ENCODE measurements around the gene TMEM63A. TPM values are rescaled to one million over a fixed set of nuclear protein-coding genes. Genes with fewer than 3 reads are reported as not detected.
"Not testable (repeated sequence)": the region's sequence is repeated elsewhere in the genome, so short reads cannot be mapped to it uniquely, and the experiment has no call there.

TMEM63A gene
- total RNA-seq (100 to 1,000 TPM; 189 to 611 (median 383) TPM), polyA plus RNA-seq (10 to 100 TPM; 55.0 to 85.3 TPM), total RNA-seq (539 reads per million, percentile 98 among the genes with 10 or more reads in this experiment)

DNA sequence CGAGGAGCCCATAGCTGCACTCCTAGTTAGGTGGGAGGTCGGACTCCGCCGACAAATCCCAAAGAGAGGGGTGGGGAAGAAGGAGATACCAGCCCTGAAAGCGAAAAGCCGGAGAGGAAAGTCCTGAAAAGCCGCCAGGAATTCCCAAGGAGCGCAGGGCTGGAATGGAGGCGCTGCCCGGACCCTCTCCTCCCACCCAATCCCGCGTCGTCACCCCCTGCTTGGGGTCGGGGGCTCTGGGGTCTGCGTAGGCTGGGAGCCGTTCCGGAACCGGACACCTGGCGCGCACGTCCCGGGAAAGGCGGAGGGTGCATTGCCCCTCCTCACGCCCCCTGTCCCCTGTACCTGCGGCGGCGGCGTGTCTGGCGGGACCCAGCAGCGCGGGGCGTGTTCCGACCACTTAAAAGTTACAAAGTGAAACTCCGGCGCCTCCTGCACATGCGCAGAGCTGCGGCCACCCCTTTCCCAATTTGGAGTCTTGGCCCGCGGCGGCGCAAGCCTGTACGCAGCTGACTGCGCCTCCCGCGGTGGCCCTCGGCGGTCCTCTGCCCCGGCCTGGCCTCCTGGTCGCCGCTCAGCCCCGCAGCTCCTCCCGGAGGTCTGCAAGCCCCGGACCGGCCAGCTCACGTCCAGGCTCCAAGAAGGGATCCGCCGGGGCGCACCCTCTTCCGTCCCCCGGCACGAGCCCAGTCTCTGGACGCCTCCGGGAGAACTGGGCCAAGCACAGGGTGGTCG is at the start of gene TMEM63A:
Gene TMEM63A (minus strand): TSS at position 422 of the 735 bp plus-strand sequence. CDS start 4,800 bp downstream, outside the sequence.
- ATAC-seq (peak; percentile 84), DNase-seq (peak; percentile 83 to 89 (median 87))
- Mint-ChIP-seq H3K9me3 (peaks cover 0 to 3% (median 0%) of the 10 kb centered on the region in 11 donors), H3K4me3 (peak within 1 kb of the TSS; percentile 89 to 99 (median 97)), H3K4me1 (peaks cover 37 to 51% (median 48%) of the 10 kb centered on the region in 7 donors), H3K36me3 (peaks cover 6 to 32% (median 9%) of the 10 kb centered on the region in 5 donors), H3K27ac (peak within 1 kb of the TSS; percentile 91 to 98 (median 96)), H3K27me3 (peaks cover 0 to 21% (median 0%) of the 10 kb centered on the region in 5 donors)
- H3K4me3 ChIP-seq (ENCODE audit: low read length): peak within 1 kb of the TSS; percentile 80
- H3K27me3 ChIP-seq (ENCODE audit: control insufficient read depth in 2 of 2, insufficient read depth in 2 of 2, low read length in 2 of 2): no peaks in the 10 kb centered on the region
- H3K36me3 ChIP-seq (ENCODE audit: control insufficient read depth in 2 of 3, insufficient read depth in 3 of 3, low read length in 3 of 3): peaks cover 1 to 28% (median 4%) of the 10 kb centered on the region in 3 experiments
- H3K4me1 ChIP-seq (ENCODE audit: control insufficient read depth in 2 of 2, insufficient read depth in 2 of 2, low read length in 2 of 2): peaks cover 41% of the 10 kb centered on the region in 2 donors
- ChIA-PET POLR2A (interaction anchor here (0.6 to 14.9 kb wide), 25 partner anchors 9 to 460 kb away, joined by 3 to 396 read pairs (median 9); partner anchors contain the start of genes H3-3A, LEFTY1, PYCR2 and SDE2), CTCF (interaction anchor here (1.2 to 5.0 kb wide), 6 partner anchors 14 to 104 kb away, joined by 3 to 48 read pairs (median 8); partner anchors contain the start of gene SRP9)
- H3K27ac ChIP-seq (ENCODE audit: low read depth, low read length): peak within 1 kb of the TSS; percentile 90
- intact Hi-C loops (cut with micrococcal nuclease): loop anchor here (1.0 to 5.0 kb wide), 14 partner anchors 15 to 525 kb away; partner anchors contain the start of genes PYCR2 (in 2 of the 2), SDE2 (in 2 of the 2), SRP9 (in 2 of the 2) and H3-3A (in 1 of the 2)
- no peaks in the 10 kb centered on the region for H3K9me3 ChIP-seq (ENCODE audit: control insufficient read depth in 2 of 3, low read length in 3 of 3)

DNA sequence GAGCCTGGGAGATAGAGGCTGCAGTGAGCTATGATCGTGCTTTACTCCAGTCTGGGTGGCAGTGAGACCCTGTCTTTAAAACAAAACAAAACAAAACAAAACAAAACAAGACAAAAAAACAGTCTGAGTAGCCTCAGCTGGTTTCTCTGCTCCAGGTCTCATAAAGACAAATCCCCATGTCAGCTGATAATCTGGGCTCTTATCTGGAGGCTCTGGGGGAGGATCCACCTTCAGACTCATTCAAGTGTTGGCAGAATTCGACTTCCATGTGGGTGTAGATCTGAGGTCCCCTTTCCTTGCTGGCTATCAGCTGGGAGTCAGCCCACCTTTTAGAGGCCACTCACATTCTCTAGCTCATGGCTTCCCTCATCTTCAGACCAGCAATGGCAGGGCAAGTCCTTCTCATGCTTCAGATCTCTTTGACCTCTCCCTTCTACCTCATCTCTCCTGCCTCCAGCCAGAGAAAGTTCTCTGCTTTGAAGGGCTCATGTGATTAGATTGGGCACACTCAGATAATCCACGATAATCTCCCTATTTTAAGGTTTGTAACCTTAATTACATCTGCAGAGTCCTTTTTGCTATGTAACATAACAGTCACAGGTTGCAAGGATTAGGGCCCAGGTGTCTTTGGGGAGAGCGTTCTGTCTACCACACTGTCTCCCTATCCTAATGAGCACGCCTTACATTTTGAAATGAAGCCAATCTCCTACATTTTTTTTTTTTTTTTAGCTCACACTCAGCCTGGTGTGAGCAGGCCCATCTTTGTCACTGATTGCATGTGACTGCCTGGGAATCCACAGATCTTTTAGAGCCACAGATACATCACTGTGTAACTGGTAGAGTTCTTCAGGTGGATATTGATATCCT is 49.3 kb upstream of the TMEM63A start:
- peak overlapping the region; percentile 15 for H3K27ac ChIP-seq (ENCODE audit: low read depth, low read length)
- POLR2A ChIA-PET: interaction anchor here (0.5 to 1.5 kb wide), 7 partner anchors 9 to 336 kb away, joined by 3 to 8 read pairs (median 3); partner anchors contain the start of gene LEFTY2
- ATAC-seq (no peak), DNase-seq (no peak)
- H3K27me3 Mint-ChIP-seq: no peaks in the 10 kb centered on the region
- H3K9me3 Mint-ChIP-seq: no peaks in the 10 kb centered on the region
- no peaks in the 10 kb centered on the region for H3K36me3 Mint-ChIP-seq
- H3K9me3 ChIP-seq (ENCODE audit: control insufficient read depth in 2 of 3, low read length in 3 of 3): no peaks in the 10 kb centered on the region
- no peaks in the 10 kb centered on the region for H3K27me3 ChIP-seq (ENCODE audit: control insufficient read depth in 2 of 2, insufficient read depth in 2 of 2, low read length in 2 of 2)
- no peak overlapping the region for H3K4me3 ChIP-seq (ENCODE audit: low read length)
- H3K36me3 ChIP-seq (ENCODE audit: control insufficient read depth in 2 of 3, insufficient read depth in 3 of 3, low read length in 3 of 3): no peaks in the 10 kb centered on the region
- H3K27ac Mint-ChIP-seq: peak overlapping the region in 8 of 9 donors; percentile 19 to 92 (median 63)
- intact Hi-C loops (cut with micrococcal nuclease): no loop called here
- peak overlapping the region in 1 of 10 donors; percentile 34 for H3K4me3 Mint-ChIP-seq
- peaks cover 12 to 42% (median 30%) of the 10 kb centered on the region in 7 donors for H3K4me1 Mint-ChIP-seq
- H3K4me1 ChIP-seq (ENCODE audit: control insufficient read depth in 2 of 2, insufficient read depth in 2 of 2, low read length in 2 of 2): peaks cover 0 to 20% of the 10 kb centered on the region in 2 donors
- CTCF ChIA-PET: interaction anchor here (0.9 kb wide), 1 partner anchor 154 kb away, joined by 4 read pairs; the partner anchor contains the start of gene SRP9

- ChIA-PET CTCF (interaction anchor here (0.9 kb wide), 1 partner anchor 153 kb away, joined by 4 read pairs; the partner anchor contains the start of gene SRP9), POLR2A (interaction anchor here (0.6 to 1.5 kb wide), 5 partner anchors 9 to 187 kb away, joined by 3 to 8 read pairs (median 3); partner anchors contain the start of gene LEFTY2)
- H3K9me3 Mint-ChIP-seq: no peaks in the 10 kb centered on the region
- peak overlapping the region in 7 of 9 donors; percentile 58 to 92 (median 81) for H3K27ac Mint-ChIP-seq
- H3K27me3 ChIP-seq (ENCODE audit: control insufficient read depth in 2 of 2, insufficient read depth in 2 of 2, low read length in 2 of 2): no peaks in the 10 kb centered on the region
- H3K36me3 ChIP-seq (ENCODE audit: control insufficient read depth in 2 of 3, insufficient read depth in 3 of 3, low read length in 3 of 3): no peaks in the 10 kb centered on the region
- peaks cover 0 to 24% of the 10 kb centered on the region in 2 donors for H3K4me1 ChIP-seq (ENCODE audit: control insufficient read depth in 2 of 2, insufficient read depth in 2 of 2, low read length in 2 of 2)
- H3K27me3 Mint-ChIP-seq: no peaks in the 10 kb centered on the region
- no peak for ATAC-seq
- no peak overlapping the region for H3K4me3 Mint-ChIP-seq
- no peaks in the 10 kb centered on the region for H3K9me3 ChIP-seq (ENCODE audit: control insufficient read depth in 2 of 3, low read length in 3 of 3)
- H3K4me1 Mint-ChIP-seq: peaks cover 13 to 49% (median 33%) of the 10 kb centered on the region in 7 donors
- H3K36me3 Mint-ChIP-seq: no peaks in the 10 kb centered on the region
- DNase-seq: no peak
- H3K4me3 ChIP-seq (ENCODE audit: low read length): no peak overlapping the region
- intact Hi-C loops (cut with micrococcal nuclease): no loop called here
- H3K27ac ChIP-seq (ENCODE audit: low read depth, low read length): peak overlapping the region; percentile 15
Observed at GRCh38 chr1:225930566-225930965, 48.4 kb upstream of the TMEM63A start.

DNA sequence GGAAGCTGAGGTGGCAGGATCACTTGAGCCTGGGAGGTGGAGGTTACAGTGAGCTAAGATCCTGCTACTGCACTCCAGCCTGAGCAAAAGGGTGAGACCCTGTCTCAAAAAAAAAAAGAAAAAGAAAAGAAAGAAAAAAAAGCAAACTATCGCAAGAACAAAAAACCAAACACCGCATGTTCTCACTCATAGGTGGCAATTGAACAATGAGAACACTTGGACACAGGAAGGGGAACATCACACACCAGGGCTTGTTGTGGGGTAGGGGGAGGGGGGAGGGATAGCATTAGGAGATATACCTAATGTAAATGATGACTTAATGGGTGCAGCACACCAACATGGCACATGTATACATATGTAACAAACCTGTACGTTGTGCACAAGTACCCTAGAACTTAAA is 47.3 kb upstream of the TMEM63A start:
- H3K9me3 ChIP-seq (ENCODE audit: control insufficient read depth in 2 of 3, low read length in 3 of 3); H3K27me3 Mint-ChIP-seq; DNase-seq; H3K4me3 ChIP-seq (ENCODE audit: low read length); H3K36me3 Mint-ChIP-seq; H3K9me3 Mint-ChIP-seq; ATAC-seq; H3K27me3 ChIP-seq (ENCODE audit: control insufficient read depth in 2 of 2, insufficient read depth in 2 of 2, low read length in 2 of 2); H3K36me3 ChIP-seq (ENCODE audit: control insufficient read depth in 2 of 3, insufficient read depth in 3 of 3, low read length in 3 of 3); H3K27ac ChIP-seq (ENCODE audit: low read depth, low read length): not testable (repeated sequence)
- peaks cover 0 to 24% of the 10 kb centered on the region in 2 donors for H3K4me1 ChIP-seq (ENCODE audit: control insufficient read depth in 2 of 2, insufficient read depth in 2 of 2, low read length in 2 of 2)
- ChIA-PET POLR2A (interaction anchor here (1.1 to 1.7 kb wide), 4 partner anchors 20 to 48 kb away, joined by 4 to 8 read pairs (median 6); partner anchors contain the start of gene TMEM63A), CTCF (interaction anchor here (1.1 kb wide), 1 partner anchor 462 kb away, joined by 3 read pairs; no protein-coding TSS in a partner anchor)
- H3K4me1 Mint-ChIP-seq: peaks cover 15 to 49% (median 38%) of the 10 kb centered on the region in 7 donors
- intact Hi-C loops (cut with micrococcal nuclease): loop anchor here (10.0 kb wide), 2 partner anchors 195 to 1495 kb away; partner anchors contain the start of gene WDR26 (in 1 of the 2)
- peak overlapping the region in 8 of 10 donors; percentile 36 to 72 (median 55) for H3K4me3 Mint-ChIP-seq
- peak overlapping the region; percentile 82 to 95 (median 91) for H3K27ac Mint-ChIP-seq

DNA sequence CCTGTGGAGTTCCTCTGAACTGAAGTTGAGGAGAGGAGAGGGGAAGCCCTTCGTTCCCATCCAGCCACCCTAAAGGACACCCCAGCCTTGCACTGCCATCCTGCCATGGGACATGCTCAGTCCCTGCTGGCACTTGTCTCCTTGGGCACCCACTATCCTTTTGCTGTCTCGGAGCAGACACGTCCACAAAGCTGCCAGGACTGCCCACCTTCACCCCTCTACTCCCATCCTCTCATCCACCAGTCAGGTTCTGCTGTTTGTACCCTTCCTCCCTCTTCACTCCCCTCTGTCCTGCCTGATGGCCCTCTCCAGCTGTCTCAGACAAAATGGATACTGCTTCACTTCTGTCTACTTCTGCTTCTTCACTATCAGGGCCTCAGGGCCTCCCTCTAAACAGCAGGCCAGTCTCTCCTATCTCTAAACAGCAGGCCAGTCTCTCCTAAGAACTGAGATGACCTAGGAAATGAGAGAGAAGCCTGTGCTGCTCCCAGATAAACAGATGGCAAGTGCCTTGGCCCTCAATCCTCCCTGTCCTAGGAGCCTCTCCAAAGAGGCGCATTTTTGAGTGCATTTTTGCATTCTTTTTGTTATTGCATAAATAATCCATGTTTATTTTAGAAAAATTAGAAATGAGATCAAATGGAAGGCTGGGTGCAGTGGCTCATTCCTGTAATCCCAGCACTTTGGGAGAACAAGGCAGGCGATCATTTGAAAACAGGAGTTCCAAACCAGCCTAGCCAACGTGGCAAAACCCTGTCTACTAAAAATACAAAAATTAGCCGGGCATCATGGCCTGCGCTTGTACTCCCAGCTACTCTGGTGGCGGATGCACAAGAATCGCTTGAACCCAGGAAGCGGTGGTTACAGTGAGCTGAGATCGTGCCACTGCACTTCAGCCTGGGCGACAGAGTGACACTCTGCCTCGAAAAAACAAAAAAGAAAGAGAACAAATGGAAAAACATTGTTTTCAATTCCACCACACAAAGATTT is 46.3 kb upstream of the TMEM63A start:
- ChIA-PET CTCF (interaction anchor here (1.1 kb wide), 1 partner anchor 461 kb away, joined by 3 read pairs; no protein-coding TSS in a partner anchor), POLR2A (interaction anchor here (1.1 to 1.7 kb wide), 4 partner anchors 19 to 47 kb away, joined by 4 to 8 read pairs (median 6); partner anchors contain the start of gene TMEM63A)
- H3K4me1 Mint-ChIP-seq: peaks cover 15 to 52% (median 41%) of the 10 kb centered on the region in 7 donors
- Histone ChIP-seq H3K4me1 (ENCODE audit: control insufficient read depth in 2 of 2, insufficient read depth in 2 of 2, low read length in 2 of 2) (peaks cover under 1 to 24% of the 10 kb centered on the region in 2 donors), H3K27me3 (ENCODE audit: control insufficient read depth in 2 of 2, insufficient read depth in 2 of 2, low read length in 2 of 2) (no peaks in the 10 kb centered on the region), H3K27ac (ENCODE audit: low read depth, low read length) (peak overlapping the region; percentile 59), H3K4me3 (ENCODE audit: low read length) (no peak overlapping the region), H3K36me3 (ENCODE audit: control insufficient read depth in 2 of 3, insufficient read depth in 3 of 3, low read length in 3 of 3) (peaks cover 0 to 5% (median 0%) of the 10 kb centered on the region in 3 experiments), H3K9me3 (ENCODE audit: control insufficient read depth in 2 of 3, low read length in 3 of 3) (no peaks in the 10 kb centered on the region)
- H3K27me3 Mint-ChIP-seq: no peaks in the 10 kb centered on the region
- no peaks in the 10 kb centered on the region for H3K9me3 Mint-ChIP-seq
- peak overlapping the region; percentile 82 to 95 (median 91) for H3K27ac Mint-ChIP-seq
- intact Hi-C loops (cut with micrococcal nuclease): loop anchor here (10.0 kb wide), 2 partner anchors 196 to 1494 kb away; partner anchors contain the start of gene WDR26 (in 1 of the 2)
- no peaks in the 10 kb centered on the region for H3K36me3 Mint-ChIP-seq
- no peak for ATAC-seq
- peak in 6 of 9 donors; percentile 38 to 63 (median 48) for DNase-seq
- peak overlapping the region; percentile 22 to 76 (median 56) for H3K4me3 Mint-ChIP-seq
